ENCODE results near the gene DNAH17. TPM values are rescaled to one million over a fixed set of nuclear protein-coding genes. Genes with fewer than 3 reads are reported as not detected.

The DNAH17 gene
- total RNA-seq, 1 donor from 2014 or later: 2.8 TPM

GRCh38 chr17:78558181-78558850, 18.9 kb downstream of the DNAH17 start:
- intact Hi-C loops (cut with DNase I): no loop called here

GRCh38 chr17:78557598-78558039, 19.6 kb downstream of the DNAH17 start:
- TF ChIP-seq CTCF (IDR thresholded peaks at IDR 0.05): no peak
- DNase-seq: no peak
- H3K27ac ChIP-seq: no peak overlapping the region
- no peaks in the 10 kb centered on the region for H3K4me1 ChIP-seq
- no peaks in the 10 kb centered on the region for H3K9me3 ChIP-seq
- no peak for ATAC-seq
- no peak overlapping the region for H3K4me3 ChIP-seq
- intact Hi-C loops (cut with DNase I): no loop called here
- no peaks in the 10 kb centered on the region for H3K36me3 ChIP-seq
- H3K27me3 ChIP-seq: peaks cover 4% of the 10 kb centered on the region

More at GRCh38 chr17:78558181-78558850, 18.9 kb downstream of the DNAH17 start:
- no peak for ATAC-seq
- Histone ChIP-seq H3K27ac (no peak overlapping the region), H3K4me1 (no peaks in the 10 kb centered on the region), H3K4me3 (no peak overlapping the region), H3K9me3 (no peaks in the 10 kb centered on the region), H3K27me3 (peaks cover 4% of the 10 kb centered on the region), H3K36me3 (no peaks in the 10 kb centered on the region)
- DNase-seq: no peak
- no peak for TF ChIP-seq CTCF (IDR thresholded peaks at IDR 0.05)

GRCh38 chr17:78556812-78557211, 20.4 kb downstream of the DNAH17 start:
- no peak overlapping the region for H3K4me3 ChIP-seq
- no peaks in the 10 kb centered on the region for H3K9me3 ChIP-seq
- no peaks in the 10 kb centered on the region for H3K36me3 ChIP-seq
- intact Hi-C loops (cut with DNase I): no loop called here
- ATAC-seq: no peak
- TF ChIP-seq CTCF (IDR thresholded peaks at IDR 0.05): no peak
- DNase-seq: no peak
- H3K27me3 ChIP-seq: peaks cover 4% of the 10 kb centered on the region
- H3K4me1 ChIP-seq: no peaks in the 10 kb centered on the region
- no peak overlapping the region for H3K27ac ChIP-seq

GRCh38 chr17:78555746-78556401, 21.3 kb downstream of the DNAH17 start:
- no peak for DNase-seq

GRCh38 chr17:78550464-78550863, 26.7 kb downstream of the DNAH17 start:
- intact Hi-C loops (cut with DNase I): no loop called here
- no peaks in the 10 kb centered on the region for H3K9me3 ChIP-seq
- DNase-seq (no peak), ATAC-seq (no peak)
- no peak overlapping the region for H3K4me3 ChIP-seq
- no peaks in the 10 kb centered on the region for H3K36me3 ChIP-seq
- TF ChIP-seq CTCF (IDR thresholded peaks at IDR 0.05): no peak
- H3K27ac ChIP-seq: no peak overlapping the region
- H3K27me3 ChIP-seq: no peaks in the 10 kb centered on the region
- H3K4me1 ChIP-seq: no peaks in the 10 kb centered on the region

More at GRCh38 chr17:78555746-78556401, 21.3 kb downstream of the DNAH17 start:
- peaks cover 4% of the 10 kb centered on the region for H3K27me3 ChIP-seq
- H3K9me3 ChIP-seq: no peaks in the 10 kb centered on the region
- no peak for ATAC-seq
- no peak overlapping the region for H3K4me3 ChIP-seq
- no peaks in the 10 kb centered on the region for H3K36me3 ChIP-seq
- no peak for TF ChIP-seq CTCF (IDR thresholded peaks at IDR 0.05)
- intact Hi-C loops (cut with DNase I): no loop called here
- no peaks in the 10 kb centered on the region for H3K4me1 ChIP-seq
- H3K27ac ChIP-seq: no peak overlapping the region
